ENCODE data around the gene LMNA.

LMNA gene

DNA sequence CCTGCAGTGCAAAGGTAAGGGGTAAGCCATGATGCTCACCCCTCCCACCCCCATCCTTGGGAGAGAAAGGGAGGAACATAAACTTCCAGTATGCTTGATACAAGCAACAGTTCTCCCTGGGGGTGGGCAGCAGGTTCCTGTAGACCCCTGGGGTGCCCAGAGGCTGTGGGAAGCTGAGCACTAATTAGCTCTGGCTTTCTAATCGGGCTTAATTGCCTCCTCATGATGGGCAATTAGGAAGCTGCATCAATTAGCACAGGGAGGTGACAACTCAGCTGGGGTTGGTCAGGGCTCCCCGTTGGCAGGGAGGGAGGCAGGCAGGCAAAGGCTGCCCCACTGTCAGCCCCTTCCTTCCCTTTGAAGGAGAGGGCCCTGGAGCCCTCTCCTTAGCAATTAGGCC lies 15.7 kb upstream of the LMNA start:
- TF ChIP-seq, protein P1, sequence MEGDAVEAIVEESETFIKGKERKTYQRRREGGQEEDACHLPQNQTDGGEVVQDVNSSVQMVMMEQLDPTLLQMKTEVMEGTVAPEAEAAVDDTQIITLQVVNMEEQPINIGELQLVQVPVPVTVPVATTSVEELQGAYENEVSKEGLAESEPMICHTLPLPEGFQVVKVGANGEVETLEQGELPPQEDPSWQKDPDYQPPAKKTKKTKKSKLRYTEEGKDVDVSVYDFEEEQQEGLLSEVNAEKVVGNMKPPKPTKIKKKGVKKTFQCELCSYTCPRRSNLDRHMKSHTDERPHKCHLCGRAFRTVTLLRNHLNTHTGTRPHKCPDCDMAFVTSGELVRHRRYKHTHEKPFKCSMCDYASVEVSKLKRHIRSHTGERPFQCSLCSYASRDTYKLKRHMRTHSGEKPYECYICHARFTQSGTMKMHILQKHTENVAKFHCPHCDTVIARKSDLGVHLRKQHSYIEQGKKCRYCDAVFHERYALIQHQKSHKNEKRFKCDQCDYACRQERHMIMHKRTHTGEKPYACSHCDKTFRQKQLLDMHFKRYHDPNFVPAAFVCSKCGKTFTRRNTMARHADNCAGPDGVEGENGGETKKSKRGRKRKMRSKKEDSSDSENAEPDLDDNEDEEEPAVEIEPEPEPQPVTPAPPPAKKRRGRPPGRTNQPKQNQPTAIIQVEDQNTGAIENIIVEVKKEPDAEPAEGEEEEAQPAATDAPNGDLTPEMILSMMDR (conservative IDR thresholded peaks at IDR 0.05; ENCODE audit: low read length) = no peak
- H3K4me3 ChIP-seq (ENCODE audit: low read length) = no peak overlapping the region
- no peak for DNase-seq (ENCODE audit: low read depth)

- DNase-seq (ENCODE audit: low read depth) = no peak
- TF ChIP-seq, protein P1 (conservative IDR thresholded peaks at IDR 0.05; ENCODE audit: low read length) = no peak
- H3K4me3 ChIP-seq (ENCODE audit: low read length) = no peak overlapping the region
Measured at GRCh38 chr1:156099282-156099681, 15.2 kb upstream of the LMNA start.

- TF ChIP-seq, protein P1 (conservative IDR thresholded peaks at IDR 0.05; ENCODE audit: low read length) = no peak
- no peak for DNase-seq (ENCODE audit: low read depth)
- H3K4me3 ChIP-seq (ENCODE audit: low read length) = no peak overlapping the region
Measured at GRCh38 chr1:156100205-156100995, 14.1 kb upstream of the LMNA start.

GRCh38 chr1:156101880-156102279 lies 12.6 kb upstream of the LMNA start:
- no peak for DNase-seq (ENCODE audit: low read depth)
- no peak overlapping the region for H3K4me3 ChIP-seq (ENCODE audit: low read length)
- TF ChIP-seq, protein P1 (conservative IDR thresholded peaks at IDR 0.05; ENCODE audit: low read length) = no peak

- DNase-seq (ENCODE audit: low read depth) = peak; percentile 69
- TF ChIP-seq, protein P1 (conservative IDR thresholded peaks at IDR 0.05; ENCODE audit: low read length) = no peak
- H3K4me3 ChIP-seq (ENCODE audit: low read length) = peak overlapping the region; percentile 54
Measured at GRCh38 chr1:156102633-156103511, 11.6 kb upstream of the LMNA start.

- peak; percentile 87 for DNase-seq (ENCODE audit: low read depth)
- H3K4me3 ChIP-seq (ENCODE audit: low read length) = peak overlapping the region; percentile 54
- TF ChIP-seq, protein P1 (conservative IDR thresholded peaks at IDR 0.05; ENCODE audit: low read length) = no peak
Measured at GRCh38 chr1:156103521-156103947, 11.0 kb upstream of the LMNA start.
